ENCODE data around the gene CHD6.

CHD6 gene

DNA sequence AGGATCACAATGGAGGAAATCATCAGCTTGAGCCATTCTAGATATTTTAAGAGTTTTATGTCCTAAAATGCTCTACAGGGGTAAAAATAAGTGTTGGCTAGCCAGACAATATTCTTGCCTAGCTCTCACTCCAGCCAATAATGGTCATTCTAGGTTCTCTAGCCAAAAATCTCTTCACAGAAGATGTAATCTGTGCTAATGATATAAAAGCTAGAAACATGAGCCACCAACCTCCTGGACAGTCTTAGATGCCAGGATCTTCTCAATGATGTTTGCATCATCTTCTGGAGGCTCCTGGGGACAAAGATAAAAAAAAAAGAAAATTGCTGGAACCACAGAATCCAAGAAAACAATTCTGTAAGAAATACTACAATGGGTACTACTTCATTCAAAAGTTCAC lies 119.1 kb downstream of the CHD6 start:
- Histone ChIP-seq H3K4me1 (peaks cover 9% of the 10 kb centered on the region), H2AFZ (no peak overlapping the region), H3K9me3 (ENCODE audit: control insufficient read depth, low read length) (no peaks in the 10 kb centered on the region), H3K79me2 (peaks cover 6% of the 10 kb centered on the region), H3K9ac (no peak overlapping the region), H3K4me3 (ENCODE audit: low read depth, low read length) (no peak overlapping the region), H3K36me3 (ENCODE audit: control insufficient read depth, insufficient read depth, low read length) (no peaks in the 10 kb centered on the region), H3K27ac (no peak overlapping the region), H3K27me3 (ENCODE audit: control insufficient read depth, insufficient read depth, low read length) (no peaks in the 10 kb centered on the region), H3K4me2 (ENCODE audit: low read length) (no peak overlapping the region)
- TF ChIP-seq, protein P1, sequence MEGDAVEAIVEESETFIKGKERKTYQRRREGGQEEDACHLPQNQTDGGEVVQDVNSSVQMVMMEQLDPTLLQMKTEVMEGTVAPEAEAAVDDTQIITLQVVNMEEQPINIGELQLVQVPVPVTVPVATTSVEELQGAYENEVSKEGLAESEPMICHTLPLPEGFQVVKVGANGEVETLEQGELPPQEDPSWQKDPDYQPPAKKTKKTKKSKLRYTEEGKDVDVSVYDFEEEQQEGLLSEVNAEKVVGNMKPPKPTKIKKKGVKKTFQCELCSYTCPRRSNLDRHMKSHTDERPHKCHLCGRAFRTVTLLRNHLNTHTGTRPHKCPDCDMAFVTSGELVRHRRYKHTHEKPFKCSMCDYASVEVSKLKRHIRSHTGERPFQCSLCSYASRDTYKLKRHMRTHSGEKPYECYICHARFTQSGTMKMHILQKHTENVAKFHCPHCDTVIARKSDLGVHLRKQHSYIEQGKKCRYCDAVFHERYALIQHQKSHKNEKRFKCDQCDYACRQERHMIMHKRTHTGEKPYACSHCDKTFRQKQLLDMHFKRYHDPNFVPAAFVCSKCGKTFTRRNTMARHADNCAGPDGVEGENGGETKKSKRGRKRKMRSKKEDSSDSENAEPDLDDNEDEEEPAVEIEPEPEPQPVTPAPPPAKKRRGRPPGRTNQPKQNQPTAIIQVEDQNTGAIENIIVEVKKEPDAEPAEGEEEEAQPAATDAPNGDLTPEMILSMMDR (IDR thresholded peaks at IDR 0.05): no peak

DNA sequence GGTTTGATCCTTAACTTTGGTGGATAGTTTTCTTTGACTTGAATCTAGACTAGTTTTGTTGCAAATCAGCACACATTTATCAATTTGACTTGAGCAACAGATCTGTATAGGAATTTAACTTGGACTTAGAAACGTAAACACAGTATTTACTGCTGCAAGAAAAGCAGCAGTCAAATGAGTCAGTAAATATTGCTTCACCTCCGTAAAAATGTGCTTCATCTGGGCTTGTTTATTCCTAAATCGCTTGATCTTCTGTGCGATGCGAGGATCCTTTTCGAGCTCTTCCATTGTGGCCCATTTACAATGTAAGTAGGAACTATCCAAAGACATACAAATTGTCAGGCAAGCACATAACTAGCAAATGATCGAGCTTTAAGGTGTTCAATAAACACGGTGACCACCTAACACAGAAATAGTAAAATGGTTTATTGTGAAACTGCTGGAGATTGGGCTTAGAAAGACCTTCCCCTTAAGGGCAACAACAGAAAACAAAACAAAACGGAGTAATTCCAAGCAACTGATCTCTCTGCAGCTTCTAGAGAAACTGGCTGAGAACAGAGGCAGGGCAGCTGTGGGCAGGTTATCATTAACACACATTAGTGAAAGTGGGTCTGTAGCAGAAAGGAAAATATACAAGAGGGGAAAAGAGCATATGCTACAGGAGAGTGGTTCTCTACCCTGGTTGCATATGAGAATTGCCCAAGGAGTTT lies 120.8 kb downstream of the CHD6 start:
- TF ChIP-seq, protein P1 (IDR thresholded peaks at IDR 0.05): no peak
- peaks cover 6% of the 10 kb centered on the region for H3K79me2 ChIP-seq
- no peak overlapping the region for H2AFZ ChIP-seq
- no peak overlapping the region for H3K4me2 ChIP-seq (ENCODE audit: low read length)
- no peaks in the 10 kb centered on the region for H3K27me3 ChIP-seq (ENCODE audit: control insufficient read depth, insufficient read depth, low read length)
- H3K9ac ChIP-seq: no peak overlapping the region
- H3K27ac ChIP-seq: no peak overlapping the region
- H3K36me3 ChIP-seq (ENCODE audit: control insufficient read depth, insufficient read depth, low read length): no peaks in the 10 kb centered on the region
- H3K4me1 ChIP-seq: peaks cover 9% of the 10 kb centered on the region
- H3K4me3 ChIP-seq (ENCODE audit: low read depth, low read length): no peak overlapping the region
- no peaks in the 10 kb centered on the region for H3K9me3 ChIP-seq (ENCODE audit: control insufficient read depth, low read length)

- Histone ChIP-seq H3K27ac (no peak overlapping the region), H2AFZ (no peak overlapping the region), H3K4me2 (ENCODE audit: low read length) (no peak overlapping the region), H3K27me3 (ENCODE audit: control insufficient read depth, insufficient read depth, low read length) (no peaks in the 10 kb centered on the region), H3K4me3 (ENCODE audit: low read depth, low read length) (no peak overlapping the region), H3K4me1 (peaks cover 8% of the 10 kb centered on the region), H3K9ac (no peak overlapping the region), H3K36me3 (ENCODE audit: control insufficient read depth, insufficient read depth, low read length) (no peaks in the 10 kb centered on the region), H3K9me3 (ENCODE audit: control insufficient read depth, low read length) (no peaks in the 10 kb centered on the region), H3K79me2 (peaks cover 6% of the 10 kb centered on the region)
- TF ChIP-seq, protein P1 (IDR thresholded peaks at IDR 0.05): no peak
Measured at GRCh38 chr20:41494451-41494850, 123.7 kb downstream of the CHD6 start.

DNA sequence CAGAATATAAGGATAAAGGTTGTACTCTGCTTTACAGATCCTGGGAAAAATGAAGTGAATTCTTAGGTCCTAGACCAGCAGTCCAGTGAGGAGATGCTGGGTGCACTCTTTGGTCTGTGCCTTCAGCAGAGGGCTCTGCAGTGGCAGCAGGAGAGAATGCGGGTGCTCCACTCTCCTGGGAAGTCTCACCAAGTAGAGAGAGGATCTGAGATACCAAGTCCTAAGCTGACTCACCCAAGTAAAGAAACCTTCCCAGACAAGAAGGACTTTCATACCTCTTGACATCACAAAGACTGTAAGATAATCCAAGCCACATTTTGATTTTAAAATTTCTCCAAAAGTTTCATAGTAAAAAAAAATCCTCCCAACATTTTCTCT lies 134.6 kb downstream of the CHD6 start:
- Histone ChIP-seq H3K36me3 (ENCODE audit: control insufficient read depth, insufficient read depth, low read length) (no peaks in the 10 kb centered on the region), H3K27me3 (ENCODE audit: control insufficient read depth, insufficient read depth, low read length) (no peaks in the 10 kb centered on the region), H3K4me2 (ENCODE audit: low read length) (no peak overlapping the region), H2AFZ (no peak overlapping the region), H3K4me1 (no peaks in the 10 kb centered on the region), H3K27ac (no peak overlapping the region), H3K9me3 (ENCODE audit: control insufficient read depth, low read length) (peaks cover 4% of the 10 kb centered on the region), H3K9ac (no peak overlapping the region), H3K4me3 (ENCODE audit: low read depth, low read length) (no peak overlapping the region), H3K79me2 (no peaks in the 10 kb centered on the region)
- TF ChIP-seq, protein P1 (IDR thresholded peaks at IDR 0.05): no peak

Measured in parathyroid adenoma (tissue), 2 donors.